HG03139 (cell line): ENCODE results near the gene EVA1A.

Experiments
- ATAC-seq: cut with Tn5 transposase; IDR thresholded peaks from one replicate; pipeline ENCODE4 v1.9.1; 2021; ENCODE audit not compliant: unreplicated experiment

Gene EVA1A

GRCh38 chr2:75521225-75521872, 39.4 kb downstream of the EVA1A start:
- ATAC-seq, result no peak

GRCh38 chr2:75519843-75520242, 40.9 kb downstream of the EVA1A start:
- ATAC-seq, result no peak

- no peak for ATAC-seq
These were observed 41.9 kb downstream of the EVA1A start for GRCh38 chr2:75518638-75519465.

- no peak for ATAC-seq
These were observed 43.0 kb downstream of the EVA1A start for GRCh38 chr2:75517547-75518230.

GRCh38 chr2:75516378-75517360, 44.1 kb downstream of the EVA1A start:
- ATAC-seq, result no peak

- no peak for ATAC-seq
These were observed 45.0 kb downstream of the EVA1A start for GRCh38 chr2:75515584-75516368.

GRCh38 chr2:75513616-75514170, 47.0 kb downstream of the EVA1A start:
- ATAC-seq, result no peak

GRCh38 chr2:75512455-75513212, 48.1 kb downstream of the EVA1A start:
- ATAC-seq, result no peak

GRCh38 chr2:75506101-75506697, 54.5 kb downstream of the EVA1A start:
- ATAC-seq, result no peak

GRCh38 chr2:75505012-75505411, 55.7 kb downstream of the EVA1A start:
- no peak for ATAC-seq

GRCh38 chr2:75503048-75503607, 57.6 kb downstream of the EVA1A start:
- ATAC-seq, result no peak

GRCh38 chr2:75500633-75501032, 60.1 kb downstream of the EVA1A start:
- no peak for ATAC-seq

- ATAC-seq, result no peak
These were observed 61.2 kb downstream of the EVA1A start for GRCh38 chr2:75499534-75499933.

GRCh38 chr2:75498907-75499306, 61.8 kb downstream of the EVA1A start:
- ATAC-seq, result no peak

GRCh38 chr2:75497256-75497655, 63.5 kb downstream of the EVA1A start:
- ATAC-seq, result no peak

GRCh38 chr2:75495862-75496261, 64.9 kb downstream of the EVA1A start:
- no peak for ATAC-seq

- ATAC-seq, result no peak
These were observed 66.5 kb downstream of the EVA1A start for GRCh38 chr2:75494137-75494769.

- no peak for ATAC-seq
These were observed 67.5 kb downstream of the EVA1A start for GRCh38 chr2:75493230-75493629.
